Urinary bladder (tissue), 4 donors: Measurements from ENCODE around the gene CEP70. TPM values are rescaled to one million over a fixed set of nuclear protein-coding genes. Genes with fewer than 3 reads are reported as not detected.
"Not testable (repeated sequence)": the region's sequence is repeated elsewhere in the genome, so short reads cannot be mapped to it uniquely, and the experiment has no call there.

Experiments used
- DNase-seq: peaks from one replicate; pipeline ENCODE4 v3.0.0-alpha.2; 2015; ENCODE audit errors: extremely low spot score
- H3K27ac ChIP-seq: one replicate; pipeline ENCODE4 v1.5.1; 2013; ENCODE audit warnings: low read depth, mild to moderate bottlenecking, moderate library complexity
- H3K36me3 ChIP-seq: one replicate; pipeline ENCODE4 v1.6.1; 2013; ENCODE audit warnings: mild to moderate bottlenecking, moderate library complexity; ENCODE audit not compliant: insufficient read depth
- H3K4me1 ChIP-seq: one replicate; pipeline ENCODE4 v1.6.1; 2013; ENCODE audit warnings: mild to moderate bottlenecking, moderate library complexity; ENCODE audit not compliant: insufficient read depth
- H3K4me3 ChIP-seq: one replicate; pipeline ENCODE4 v1.5.1; 2013; ENCODE audit warnings: low read depth, low read length
- WGBS: extraction: QIAGEN DNeasy Blood & Tissue Kit; methylation state at CpG from one replicate; pipeline ENCODE4 v1.1.7; 2013; 5-methylcytosine and 5-hydroxymethylcytosine counted together
- polyA plus RNA-seq: library from polyadenylated mRNA; stranded (reverse); fragments of 200-250 nt; gene quantifications from one replicate; pipeline ENCODE4 v1.2.3, GENCODE V29; 2013
- total RNA-seq: library from RNA; depleted of rRNA; stranded (reverse); fragments of >200 nt; gene quantifications from one replicate; pipeline ENCODE4 v1.2.3, GENCODE V29; 2014
- donor health status: healthy with polysubstance abuse.
- donor health status: healthy.

CEP70 gene
- total and polyA plus RNA-seq, 2 donors, result 13.3 to 93.1 TPM

- WGBS, result 96% methylated on average over 5 of the region's 5 CpGs
- DNase-seq, H3K36me3 ChIP-seq, H3K27ac ChIP-seq, H3K4me3 ChIP-seq, H3K4me1 ChIP-seq: not testable (repeated sequence)
These were observed 10.1 kb upstream of the CEP70 start for GRCh38 chr3:138604106-138604595.

- WGBS, result 75% methylated on average over 2 of the region's 2 CpGs
- not testable (repeated sequence) for H3K4me3 ChIP-seq, H3K36me3 ChIP-seq, H3K27ac ChIP-seq, DNase-seq, H3K4me1 ChIP-seq
These were observed 7.6 kb upstream of the CEP70 start for GRCh38 chr3:138601661-138602060.

GRCh38 chr3:138600100-138600745 lies 6.2 kb upstream of the CEP70 start:
- no peak for DNase-seq
- no peak overlapping the region for H3K4me3 ChIP-seq
- WGBS, result 78% methylated on average over 8 of the region's 8 CpGs
- no peaks in the 10 kb centered on the region for H3K36me3 ChIP-seq
- no peak overlapping the region for H3K27ac ChIP-seq
- no peaks in the 10 kb centered on the region for H3K4me1 ChIP-seq

DNA sequence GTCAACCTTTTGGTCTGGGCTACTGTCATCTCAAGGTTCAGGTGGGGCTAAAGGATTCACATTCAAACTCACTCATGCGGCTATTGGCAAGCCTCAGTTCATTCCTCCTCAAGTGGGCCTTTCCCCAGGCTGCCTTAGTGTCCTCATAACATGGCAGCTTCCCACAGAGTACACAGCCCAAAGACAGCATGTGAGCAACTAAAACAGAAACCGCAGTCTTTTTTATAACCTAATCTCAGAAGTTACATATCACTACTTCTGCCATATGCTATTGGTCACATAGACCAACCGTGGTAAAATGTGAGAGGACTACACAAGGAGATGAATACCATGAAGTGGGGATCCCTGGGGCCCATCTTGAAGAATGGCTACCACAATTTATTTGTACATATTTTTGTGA lies 4.5 kb upstream of the CEP70 start:
- Histone ChIP-seq H3K4me3 (no peak overlapping the region), H3K27ac (no peak overlapping the region), H3K4me1 (no peaks in the 10 kb centered on the region), H3K36me3 (no peaks in the 10 kb centered on the region)
- no peak for DNase-seq
- 96% methylated on average over 3 of the region's 3 CpGs for WGBS

DNA sequence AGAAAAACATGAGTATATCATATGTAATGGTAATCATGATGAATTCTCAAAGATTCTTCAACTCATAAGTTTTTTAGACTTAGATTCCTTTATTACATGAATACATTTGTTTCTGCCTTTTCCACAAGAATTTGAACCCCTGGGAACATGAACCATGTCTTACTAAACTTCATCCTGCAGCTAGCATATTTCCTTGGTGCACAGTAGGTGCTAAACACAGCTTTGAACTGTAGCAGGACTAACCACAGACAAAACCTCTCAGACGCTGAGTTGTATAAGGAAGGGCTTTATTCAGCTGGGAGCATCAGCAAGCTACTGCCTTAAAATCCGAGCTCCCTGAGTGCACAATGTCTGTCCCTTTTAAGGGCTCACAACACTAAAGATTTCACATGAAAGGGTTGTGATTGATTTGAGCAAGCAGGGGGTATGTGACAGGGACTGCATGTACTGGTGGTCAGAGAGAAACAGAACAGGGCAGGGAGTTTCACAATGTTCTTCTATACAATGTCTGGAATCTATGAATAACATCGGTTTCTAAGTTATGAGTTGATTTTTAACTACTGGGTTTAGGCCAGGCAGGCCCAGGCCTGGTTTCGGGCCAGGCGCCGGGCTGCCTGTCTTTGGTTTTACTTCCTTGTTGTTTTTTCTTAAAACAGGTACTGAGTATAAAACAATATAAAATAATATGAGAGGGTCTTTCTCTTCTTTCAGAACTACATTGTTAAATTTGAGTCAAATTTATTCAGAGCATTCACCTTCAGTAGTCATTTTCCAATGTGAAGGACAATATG lies 3.3 kb upstream of the CEP70 start:
- 85% methylated on average over 6 of the region's 6 CpGs for WGBS
- not testable (repeated sequence) for H3K4me1 ChIP-seq, H3K36me3 ChIP-seq, H3K4me3 ChIP-seq, DNase-seq
- peak overlapping the region; percentile 16 for H3K27ac ChIP-seq

DNA sequence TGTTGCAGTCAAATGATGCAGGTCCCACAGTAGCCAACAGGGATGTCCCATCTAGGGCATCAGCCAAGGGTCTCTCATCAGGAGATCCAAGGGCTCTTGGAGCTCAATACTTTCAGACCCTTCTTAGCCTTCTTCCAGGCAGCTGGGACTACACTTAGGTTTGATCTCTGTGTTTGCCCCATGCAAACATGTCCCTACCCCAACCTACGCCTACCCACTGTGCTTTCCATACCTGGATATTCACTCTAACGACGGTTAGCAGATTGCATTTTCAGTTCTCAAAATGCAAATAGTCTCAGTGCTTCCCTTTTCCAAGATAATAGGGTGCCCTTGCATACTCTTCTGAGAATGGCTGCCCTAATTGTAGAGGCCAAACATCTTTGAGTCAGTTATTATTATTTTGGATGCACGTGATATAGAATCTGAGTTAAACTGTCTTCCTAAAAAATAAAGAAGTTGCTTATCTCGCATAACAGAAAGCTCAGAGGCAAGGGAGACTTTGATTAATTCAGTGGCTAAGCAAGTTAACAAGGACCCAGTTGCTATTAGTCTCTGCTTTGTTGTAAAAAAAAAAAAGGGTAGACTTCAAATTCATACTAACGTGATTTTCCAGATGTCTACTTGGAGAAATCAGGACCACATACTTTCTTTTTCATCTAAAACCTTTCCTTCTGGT lies 1.0 kb upstream of the CEP70 start:
- Histone ChIP-seq H3K4me1 (no peaks in the 10 kb centered on the region), H3K36me3 (no peaks in the 10 kb centered on the region), H3K4me3 (no peak overlapping the region), H3K27ac (no peak overlapping the region)
- DNase-seq, result no peak
- 49% methylated on average over 6 of the region's 6 CpGs for WGBS

- WGBS, result 6% methylated on average over 22 of the region's 22 CpGs
- peak overlapping the region; percentile 59 for H3K4me3 ChIP-seq
- peak overlapping the region; percentile 85 for H3K27ac ChIP-seq
These were observed 441 bp downstream of the CEP70 start for GRCh38 chr3:138593488-138594149.

GRCh38 chr3:138591392-138591791 lies 2.7 kb downstream of the CEP70 start:
- no peak overlapping the region for H3K4me3 ChIP-seq
- H3K27ac ChIP-seq, result no peak overlapping the region
- H3K4me1 ChIP-seq, result no peaks in the 10 kb centered on the region
- WGBS, result 43% methylated on average over 1 of the region's 1 CpG
- no peaks in the 10 kb centered on the region for H3K36me3 ChIP-seq
- no peak for DNase-seq

More at GRCh38 chr3:138593488-138594149, 441 bp downstream of the CEP70 start:
- DNase-seq, result peak; percentile 35
- Histone ChIP-seq H3K4me1 (no peaks in the 10 kb centered on the region), H3K36me3 (no peaks in the 10 kb centered on the region)

DNA sequence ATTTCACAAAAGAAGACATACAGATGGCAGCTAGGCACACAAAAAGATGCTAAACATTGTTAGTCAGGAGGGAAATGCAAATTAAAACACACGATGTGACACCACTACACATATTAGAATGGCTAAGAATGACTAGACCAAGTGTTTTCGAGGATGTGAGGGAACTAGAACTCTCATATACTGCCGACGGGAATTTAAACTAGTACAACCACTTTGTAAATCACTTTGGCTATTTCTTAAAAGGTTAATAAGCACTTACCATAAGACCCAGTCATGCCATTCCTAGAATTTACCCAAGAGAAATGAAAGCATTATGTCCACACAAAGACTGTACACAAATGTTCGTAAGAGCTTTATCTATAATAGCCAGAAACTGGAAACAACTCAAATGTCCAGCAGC lies 5.6 kb downstream of the CEP70 start:
- Histone ChIP-seq H3K36me3 (no peaks in the 10 kb centered on the region), H3K4me3 (no peak overlapping the region), H3K27ac (no peak overlapping the region), H3K4me1 (no peaks in the 10 kb centered on the region)
- DNase-seq, result no peak
- WGBS, result 91% methylated on average over 5 of the region's 5 CpGs

- H3K4me1 ChIP-seq, result no peaks in the 10 kb centered on the region
These were observed 6.7 kb downstream of the CEP70 start for GRCh38 chr3:138587374-138587773.

GRCh38 chr3:138578961-138579574 lies 15.0 kb downstream of the CEP70 start:
- no peak for DNase-seq
- 86% methylated on average over 6 of the region's 6 CpGs for whole genome bisulfite sequencing
- Histone ChIP-seq H3K4me1 (no peaks in the 10 kb centered on the region), H3K27ac (no peak overlapping the region), H3K4me3 (no peak overlapping the region), H3K36me3 (no peaks in the 10 kb centered on the region)

More at GRCh38 chr3:138587374-138587773, 6.7 kb downstream of the CEP70 start:
- no peaks in the 10 kb centered on the region for H3K36me3 ChIP-seq
- no peak for DNase-seq
- H3K4me3 ChIP-seq, result no peak overlapping the region
- WGBS, result 100% methylated on average over 1 of the region's 1 CpG
- H3K27ac ChIP-seq, result no peak overlapping the region

DNA sequence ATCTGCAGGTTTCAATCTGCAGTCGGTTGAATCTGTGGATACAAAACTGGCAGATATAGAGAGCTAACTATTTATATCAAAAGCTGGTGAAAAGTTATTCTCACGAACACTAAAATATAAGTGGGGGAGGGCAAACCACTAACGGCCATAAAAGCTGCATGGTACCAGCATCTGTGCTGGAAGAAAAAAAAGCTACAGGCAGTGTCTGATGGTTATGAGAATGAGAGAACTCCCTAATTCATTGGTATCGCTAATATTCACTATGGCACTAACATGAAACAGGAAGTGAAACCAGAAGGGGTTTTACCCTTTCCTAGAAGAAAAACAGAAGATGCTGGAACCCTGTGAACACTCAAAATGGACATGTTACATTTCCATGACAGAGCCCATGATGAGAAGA lies 15.9 kb downstream of the CEP70 start:
- 77% methylated on average over 4 of the region's 4 CpGs for WGBS
- Histone ChIP-seq H3K4me1 (no peaks in the 10 kb centered on the region), H3K27ac (no peak overlapping the region), H3K36me3 (no peaks in the 10 kb centered on the region), H3K4me3 (no peak overlapping the region)
- no peak for DNase-seq

GRCh38 chr3:138573138-138573537 lies 20.9 kb downstream of the CEP70 start:
- no peak for DNase-seq
- Histone ChIP-seq H3K4me3 (no peak overlapping the region), H3K4me1 (no peaks in the 10 kb centered on the region), H3K36me3 (no peaks in the 10 kb centered on the region), H3K27ac (no peak overlapping the region)
- WGBS, result 98% methylated on average over 1 of the region's 1 CpG
